Measurements from ENCODE around the gene RAD54L.
"Not testable (repeated sequence)": the region's sequence is repeated elsewhere in the genome, so short reads cannot be mapped to it uniquely, and the experiment has no call there.

The RAD54L gene

GRCh38 chr1:46319960-46320914 lies 72.7 kb downstream of the RAD54L start:
- DNase-seq (ENCODE audit: low read depth): not testable (repeated sequence)

GRCh38 chr1:46322191-46322590 lies 74.6 kb downstream of the RAD54L start:
- DNase-seq (ENCODE audit: low read depth): not testable (repeated sequence)

- DNase-seq (ENCODE audit: low read depth): not testable (repeated sequence)
These were observed 77.9 kb downstream of the RAD54L start for GRCh38 chr1:46325285-46326076.

Data from GM04503 (cell line).